ENCODE data around the gene OR6N1.
A peak's percentile ranks its signal among the peaks of the same experiment; 100 is the strongest.

The OR6N1 gene, protein sequence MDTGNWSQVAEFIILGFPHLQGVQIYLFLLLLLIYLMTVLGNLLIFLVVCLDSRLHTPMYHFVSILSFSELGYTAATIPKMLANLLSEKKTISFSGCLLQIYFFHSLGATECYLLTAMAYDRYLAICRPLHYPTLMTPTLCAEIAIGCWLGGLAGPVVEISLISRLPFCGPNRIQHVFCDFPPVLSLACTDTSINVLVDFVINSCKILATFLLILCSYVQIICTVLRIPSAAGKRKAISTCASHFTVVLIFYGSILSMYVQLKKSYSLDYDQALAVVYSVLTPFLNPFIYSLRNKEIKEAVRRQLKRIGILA

DNA sequence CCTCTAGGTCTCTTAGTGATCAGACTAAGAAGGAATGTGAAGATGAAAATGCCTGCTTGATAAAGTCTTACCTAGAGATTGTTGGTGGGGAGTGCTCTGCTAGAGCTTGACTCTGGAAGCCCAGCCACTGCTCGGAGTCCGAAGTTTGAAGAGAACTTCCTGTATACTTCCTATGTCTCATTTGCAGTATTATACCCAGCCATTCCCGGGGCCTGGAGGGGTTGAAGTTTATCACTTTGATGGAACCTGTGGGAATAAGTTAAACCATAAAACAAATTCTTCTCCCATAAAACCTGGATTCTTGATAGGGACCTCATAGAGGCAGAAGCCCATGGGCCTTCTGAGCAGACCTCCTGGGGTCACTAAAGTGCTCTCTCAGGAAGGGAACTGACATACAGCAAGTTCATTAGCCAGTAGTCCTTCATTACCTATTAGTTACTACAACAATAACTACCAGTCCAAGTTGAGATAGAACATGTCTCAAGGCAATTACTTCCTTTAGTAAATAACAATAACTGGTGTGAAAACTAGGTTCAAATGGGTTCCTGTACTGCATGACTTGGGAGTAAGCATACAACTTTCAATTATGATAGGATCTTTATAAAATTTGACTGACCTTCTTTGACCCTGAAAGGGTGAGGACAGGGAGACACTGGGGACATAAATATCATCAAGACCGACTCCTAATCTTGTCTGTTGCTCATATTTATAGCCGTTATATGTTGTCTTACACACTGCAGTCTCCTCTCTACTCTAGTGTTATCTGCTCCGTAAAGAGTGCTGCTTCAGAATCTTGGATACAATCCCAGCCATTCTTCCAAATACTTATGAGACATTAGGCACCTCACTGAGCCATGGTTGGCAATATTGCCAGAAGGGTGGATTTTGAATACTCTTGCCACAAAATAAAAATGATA, at the start of gene OR6N1:
Gene OR6N1, minus strand, starts transcription at position 246 of the 917 bp plus-strand sequence. CDS start 5,513 bp downstream, outside the sequence.
- DNase-seq, result no peak

- DNase-seq, result no peak
Measured at GRCh38 chr1:158821723-158822122, 49.7 kb upstream of the OR6N1 start.

GRCh38 chr1:158819461-158820443, 47.8 kb upstream of the OR6N1 start:
- DNase-seq, result peak; percentile 44

DNA sequence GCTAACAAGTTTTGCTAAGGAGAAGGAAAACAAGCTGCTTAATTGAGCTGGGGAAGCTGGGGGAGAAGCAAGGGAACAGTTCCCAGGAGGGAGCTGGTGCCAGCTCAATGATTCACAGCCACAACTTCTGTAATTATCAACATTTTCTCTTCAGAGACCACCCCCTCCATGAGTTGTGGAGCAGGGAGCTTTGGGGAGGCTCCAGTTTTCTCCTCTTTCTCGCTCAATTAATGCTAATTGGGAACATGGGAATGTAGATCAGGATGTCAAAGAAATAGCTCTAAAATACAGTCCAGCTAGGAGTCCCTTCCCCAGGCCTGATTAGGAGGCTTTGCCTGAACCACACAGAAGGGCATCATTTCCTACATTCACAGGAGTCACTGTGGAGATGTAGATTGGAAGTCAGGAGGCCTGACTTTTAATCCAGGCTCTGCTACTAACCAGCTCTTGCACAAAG, 47.0 kb upstream of the OR6N1 start:
- no peak for DNase-seq

- DNase-seq, result no peak
Measured at GRCh38 chr1:158818560-158818959, 46.6 kb upstream of the OR6N1 start.

DNA sequence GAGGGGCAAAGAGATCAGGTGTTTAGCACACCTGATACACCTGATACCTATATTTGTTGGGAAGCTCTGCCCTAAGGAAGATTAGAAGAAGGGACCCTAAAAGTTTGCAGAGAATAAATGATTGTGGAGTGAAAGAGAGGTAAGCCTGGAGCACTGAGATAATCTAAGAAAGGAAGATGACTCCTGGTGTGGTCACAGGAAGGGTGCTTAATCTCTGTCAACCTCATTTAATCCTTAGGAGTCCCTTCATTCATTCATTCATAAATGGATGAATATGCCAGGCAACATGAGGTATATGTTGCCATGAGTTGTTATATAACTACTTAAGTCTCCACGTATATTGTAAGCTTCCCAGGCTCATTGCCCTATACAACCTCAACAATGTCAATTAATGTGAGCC, 43.0 kb upstream of the OR6N1 start:
- no peak for DNase-seq

GRCh38 chr1:158813164-158813563, 41.2 kb upstream of the OR6N1 start:
- DNase-seq, result no peak

GRCh38 chr1:158812336-158812735, 40.3 kb upstream of the OR6N1 start:
- DNase-seq, result no peak

GRCh38 chr1:158810311-158810710, 38.3 kb upstream of the OR6N1 start:
- no peak for DNase-seq

- DNase-seq, result no peak
Measured at GRCh38 chr1:158809862-158810261, 37.9 kb upstream of the OR6N1 start.

- no peak for DNase-seq
Measured at GRCh38 chr1:158809256-158809655, 37.3 kb upstream of the OR6N1 start.

DNA sequence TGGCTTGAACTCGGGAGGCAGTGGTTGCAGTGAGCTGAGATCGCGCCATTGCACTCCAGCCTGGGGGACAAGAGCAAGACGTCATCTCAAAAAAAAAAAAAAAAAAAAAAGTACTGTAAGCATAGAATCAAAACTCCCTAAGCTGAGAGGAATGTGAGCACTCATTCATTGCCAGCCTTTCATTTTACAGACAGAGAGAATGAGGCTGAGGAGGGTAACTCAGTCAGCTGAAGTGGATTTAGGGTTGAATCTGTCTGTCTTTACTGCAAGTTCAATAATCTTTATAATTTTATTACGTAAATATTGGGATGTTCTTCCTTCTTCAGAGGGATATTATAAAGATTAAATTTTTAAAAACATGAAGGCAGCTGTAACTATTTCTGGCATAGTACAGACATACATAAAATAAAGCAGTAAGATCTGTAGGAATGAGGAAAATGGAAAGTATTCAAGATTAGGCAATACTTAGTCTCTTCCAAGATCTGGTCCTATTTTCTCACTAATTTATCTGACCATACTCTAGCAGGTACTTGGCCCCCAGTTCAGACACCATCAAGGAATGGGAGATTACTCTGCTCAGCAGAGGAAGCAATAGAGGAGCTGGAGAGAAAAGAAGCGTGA, 35.0 kb upstream of the OR6N1 start:
- DNase-seq, result no peak

DNA sequence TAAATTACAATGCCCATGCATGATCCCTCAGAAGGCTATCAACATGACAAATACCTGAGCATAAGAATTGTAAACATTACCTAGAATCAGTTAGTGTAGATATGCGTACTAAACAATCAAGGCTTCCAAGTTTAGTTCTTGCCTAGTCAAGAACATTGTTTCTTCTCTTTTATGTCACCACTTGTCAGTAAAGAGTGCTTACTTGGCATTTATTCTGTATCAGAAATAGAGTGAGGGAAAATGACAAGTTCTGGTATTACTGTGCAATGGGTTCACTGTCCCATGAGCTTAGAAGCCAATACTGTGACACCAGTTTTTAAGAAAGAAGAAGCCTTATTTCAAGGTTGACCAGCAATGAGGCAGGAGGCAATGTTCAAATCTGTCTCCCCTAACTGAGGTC, 31.7 kb upstream of the OR6N1 start:
- DNase-seq, result no peak

GRCh38 chr1:158801396-158801795, 29.4 kb upstream of the OR6N1 start:
- no peak for DNase-seq

DNA sequence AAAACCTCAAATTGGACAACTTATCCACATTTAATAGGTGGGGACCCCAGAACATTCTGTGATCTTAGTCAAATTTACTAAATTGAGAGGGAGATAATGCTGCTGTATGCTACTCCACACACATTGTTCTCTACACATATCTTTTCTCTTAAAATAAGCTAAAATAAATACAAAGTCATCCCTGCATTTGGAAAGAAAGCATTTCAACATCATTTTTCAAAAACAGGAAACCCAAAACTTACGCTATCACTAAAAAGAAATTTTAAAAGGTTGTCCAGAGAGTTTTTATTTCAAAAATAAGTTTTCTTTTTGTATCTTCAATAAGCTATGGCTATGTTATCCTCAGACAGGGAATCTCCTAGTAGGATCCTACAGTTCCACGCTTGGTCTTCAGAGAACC, 28.5 kb upstream of the OR6N1 start:
- DNase-seq, result no peak

DNA sequence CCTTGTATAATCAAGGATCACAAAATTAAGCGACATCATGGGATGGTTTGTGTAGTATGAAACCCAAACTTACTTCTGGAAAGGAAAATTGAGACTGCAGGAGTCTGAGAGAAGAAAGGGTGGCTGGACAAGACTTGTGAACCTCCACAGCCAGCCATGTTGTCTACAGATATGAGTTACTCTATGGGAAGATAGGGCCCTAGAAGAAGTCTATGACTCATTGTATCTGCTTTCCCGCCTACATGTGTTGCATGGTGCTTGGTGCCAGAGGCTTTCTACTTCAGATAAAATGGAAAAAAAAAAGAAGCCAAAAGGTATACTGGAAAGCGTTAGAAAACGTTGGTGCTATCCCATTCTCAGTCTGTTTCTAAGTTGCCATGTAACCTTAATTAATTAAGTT, 27.7 kb upstream of the OR6N1 start:
- no peak for DNase-seq

- DNase-seq, result no peak
Measured at GRCh38 chr1:158798531-158798930, 26.5 kb upstream of the OR6N1 start.

GRCh38 chr1:158794247-158794646, 22.3 kb upstream of the OR6N1 start:
- DNase-seq, result no peak

GRCh38 chr1:158793604-158794003, 21.6 kb upstream of the OR6N1 start:
- peak; percentile 46 for DNase-seq

- DNase-seq, result no peak
Measured at GRCh38 chr1:158781104-158781503, 9.1 kb upstream of the OR6N1 start, which contains the start of gene OR6N2. TSS of gene OR6N2 (minus strand) at chr1:158781204. CDS start at chr1:158777635, 3,569 bp downstream.

DNA sequence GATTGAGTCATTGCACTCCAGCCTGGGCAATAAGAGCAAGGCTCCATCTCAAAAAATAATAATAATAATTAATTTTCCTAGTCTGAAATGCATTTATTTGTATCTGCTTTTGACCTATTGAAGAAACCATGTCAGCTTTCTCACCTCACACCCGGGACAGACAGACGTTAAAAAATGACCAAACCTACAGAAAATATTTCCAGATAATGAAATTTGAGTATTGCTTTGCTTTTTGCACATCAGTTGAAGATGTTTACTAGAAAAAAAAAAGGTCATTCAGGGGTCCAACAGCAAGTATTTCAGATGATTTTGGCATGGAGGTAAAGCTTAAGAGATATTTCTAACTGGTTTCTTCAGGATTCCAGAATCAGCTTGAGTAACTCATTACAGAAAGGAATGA, 17.6 kb downstream of the OR6N1 start, which contains the start of gene OR6K6:
Gene OR6K6, plus strand, starts transcription at position 301 of the 400 bp plus-strand sequence. CDS start 168 bp downstream, outside the sequence.
- no peak for DNase-seq

DNA sequence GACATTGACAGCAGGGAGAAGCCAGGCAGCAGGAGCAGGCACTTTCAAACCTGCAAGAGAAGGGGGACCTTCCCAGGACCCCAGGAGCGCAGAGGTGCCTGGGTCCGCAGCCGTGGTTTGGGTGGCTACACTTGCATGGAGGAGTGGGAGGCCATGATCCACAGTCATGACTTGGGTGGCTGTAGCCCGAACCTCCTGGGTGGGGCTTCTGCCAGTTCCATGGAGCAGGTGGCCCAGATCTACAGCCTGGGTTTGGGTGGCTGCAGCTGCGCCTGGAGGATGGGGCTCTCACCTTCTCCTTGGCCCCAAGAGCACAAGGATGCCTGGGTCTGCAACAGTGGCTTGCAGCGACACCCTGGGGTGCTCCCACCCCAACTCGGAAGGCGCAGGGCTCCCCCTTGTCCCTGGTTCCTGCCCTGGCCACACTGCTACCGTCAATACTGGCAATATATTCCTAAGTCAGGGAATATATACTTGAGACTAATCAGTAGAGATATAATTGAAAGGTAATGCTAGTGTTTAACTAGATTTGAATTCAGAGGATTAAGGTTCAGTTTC, 19.8 kb downstream of the OR6N1 start:
- no peak for DNase-seq

Measured in CD4-positive, alpha-beta T cell treated with Interleukin-21 for 1 hour (primary cell).